OCI-LY3 (cell line): ENCODE results near the gene IBTK.
"Not testable (repeated sequence)": the region's sequence is repeated elsewhere in the genome, so short reads cannot be mapped to it uniquely, and the experiment has no call there.

ENCODE experiments used
- H2AFZ ChIP-seq: fragments of 200-600, 300-600 bp; shearing (Covaris generic); 2 replicates; pipeline ENCODE4 v1.6.0; 2014; ENCODE audit warnings: antibody characterized with exemption, low read depth, low read length
- H3K27ac ChIP-seq: fragments of 200-600, 300-600 bp; sonication (generic); 2 replicates; pipeline ENCODE4 v1.5.1; 2014; ENCODE audit warnings: mild to moderate bottlenecking, low read length, moderate library complexity, mixed read lengths
- H3K27me3 ChIP-seq: fragments of 200-600, 300-600 bp; sonication (generic); 2 replicates; pipeline ENCODE4 v1.6.1; 2014; ENCODE audit warnings: low read depth, low read length, mixed read lengths
- H3K36me3 ChIP-seq: fragments of 200-600, 300-600 bp; sonication (generic); replicated peaks from 2 replicates; pipeline ENCODE3; 2014; ENCODE audit warnings: low read depth, low read length, mixed read lengths
- H3K4me1 ChIP-seq: fragments of 300-600, 200-600 bp; sonication (generic); 2 replicates; pipeline ENCODE4 v1.6.1; 2014; ENCODE audit warnings: low read length, mixed read lengths
- H3K4me2 ChIP-seq: fragments of 200-600, 300-600 bp; sonication (generic); 2 replicates; pipeline ENCODE4 v1.6.1; 2014; ENCODE audit warnings: low read length, mixed read lengths
- H3K4me3 ChIP-seq: fragments of 300-600, 200-600 bp; sonication (generic); 2 replicates; pipeline ENCODE4 v1.5.1; 2014; ENCODE audit warnings: antibody characterized with exemption, mild to moderate bottlenecking, low read length, moderate library complexity
- H3K79me2 ChIP-seq: fragments of 300-600, 200-600 bp; shearing (Covaris generic); 2 replicates; pipeline ENCODE4 v1.6.1; 2014; ENCODE audit warnings: mild to moderate bottlenecking, low read length, mixed read lengths
- H3K9ac ChIP-seq: fragments of 300-600, 200-600 bp; shearing (Covaris generic); 2 replicates; pipeline ENCODE4 v1.6.0; 2014; ENCODE audit warnings: mild to moderate bottlenecking, low read length, moderate library complexity
- H3K9me3 ChIP-seq: fragments of 200-600, 300-600 bp; shearing (Covaris generic); 2 replicates; pipeline ENCODE4 v1.6.1; 2014; ENCODE audit warnings: low read length, mixed read lengths; ENCODE audit not compliant: insufficient read depth
- H4K20me1 ChIP-seq: fragments of 200-600, 300-600 bp; sonication (generic); 2 replicates; pipeline ENCODE4 v1.6.1; 2016; ENCODE audit warnings: low read length, mixed read lengths; ENCODE audit not compliant: insufficient read depth
- EZH2phosphoT487 ChIP-seq: fragments of 200-600 bp; shearing (Covaris generic); IDR thresholded peaks from 2 replicates; pipeline ENCODE4 v1.6.1; 2018; ENCODE audit warnings: antibody characterized with exemption, mixed run types, low read depth
- TF ChIP-seq, protein P1 (sequence below): fragments of 200-600, 300-600 bp; sonication (generic); IDR thresholded peaks from 2 replicates; pipeline ENCODE4 v1.5.1; 2014; ENCODE audit warnings: antibody characterized with exemption, low read length, low read depth

Gene IBTK

DNA sequence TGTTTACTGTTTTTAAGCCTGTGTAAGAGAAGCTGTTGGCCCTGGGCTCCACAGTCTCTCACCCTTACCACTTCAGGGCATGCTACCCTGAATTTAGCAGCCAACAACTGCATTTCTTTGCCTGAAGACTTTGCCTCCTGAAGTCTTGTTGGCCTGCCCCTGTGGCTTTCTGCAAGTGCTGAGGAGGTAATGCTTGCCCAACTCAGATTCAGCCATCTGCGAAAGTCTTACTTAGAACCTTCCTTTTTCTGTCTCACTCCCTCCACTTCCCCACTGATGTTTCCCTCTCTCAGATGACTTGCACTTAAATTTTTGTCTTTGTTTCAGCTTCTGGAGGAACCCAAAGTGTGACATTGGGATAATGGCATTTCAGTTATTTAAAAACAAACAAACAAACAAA lies 11.8 kb upstream of the IBTK start:
- H3K4me1 ChIP-seq, result peaks cover 4% of the 10 kb centered on the region
- no peaks in the 10 kb centered on the region; the same call in 1 of the 2 replicates for H3K27me3 ChIP-seq
- H3K4me3 ChIP-seq, result no peak overlapping the region
- 0 out of 2 replicates have a peak overlapping the region, but pooled peaks have one; percentile 41 for H2AFZ ChIP-seq
- H3K9ac ChIP-seq, result no peak overlapping the region
- no peak overlapping the region for H3K4me2 ChIP-seq
- TF ChIP-seq, protein P1, sequence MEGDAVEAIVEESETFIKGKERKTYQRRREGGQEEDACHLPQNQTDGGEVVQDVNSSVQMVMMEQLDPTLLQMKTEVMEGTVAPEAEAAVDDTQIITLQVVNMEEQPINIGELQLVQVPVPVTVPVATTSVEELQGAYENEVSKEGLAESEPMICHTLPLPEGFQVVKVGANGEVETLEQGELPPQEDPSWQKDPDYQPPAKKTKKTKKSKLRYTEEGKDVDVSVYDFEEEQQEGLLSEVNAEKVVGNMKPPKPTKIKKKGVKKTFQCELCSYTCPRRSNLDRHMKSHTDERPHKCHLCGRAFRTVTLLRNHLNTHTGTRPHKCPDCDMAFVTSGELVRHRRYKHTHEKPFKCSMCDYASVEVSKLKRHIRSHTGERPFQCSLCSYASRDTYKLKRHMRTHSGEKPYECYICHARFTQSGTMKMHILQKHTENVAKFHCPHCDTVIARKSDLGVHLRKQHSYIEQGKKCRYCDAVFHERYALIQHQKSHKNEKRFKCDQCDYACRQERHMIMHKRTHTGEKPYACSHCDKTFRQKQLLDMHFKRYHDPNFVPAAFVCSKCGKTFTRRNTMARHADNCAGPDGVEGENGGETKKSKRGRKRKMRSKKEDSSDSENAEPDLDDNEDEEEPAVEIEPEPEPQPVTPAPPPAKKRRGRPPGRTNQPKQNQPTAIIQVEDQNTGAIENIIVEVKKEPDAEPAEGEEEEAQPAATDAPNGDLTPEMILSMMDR, result no peak
- TF ChIP-seq EZH2phosphoT487, result no peak
- H3K36me3 ChIP-seq, result no peaks in the 10 kb centered on the region
- no peak overlapping the region for H3K27ac ChIP-seq
- no peaks in the 10 kb centered on the region for H4K20me1 ChIP-seq
- no peaks in the 10 kb centered on the region for H3K79me2 ChIP-seq
- H3K9me3 ChIP-seq, result no peaks in the 10 kb centered on the region

- H3K27me3 ChIP-seq, result no peaks in the 10 kb centered on the region
- H4K20me1 ChIP-seq, result no peaks in the 10 kb centered on the region
- H3K9ac ChIP-seq, result no peak overlapping the region
- H3K79me2 ChIP-seq, result no peaks in the 10 kb centered on the region
- TF ChIP-seq EZH2phosphoT487, result no peak
- TF ChIP-seq, protein P1, result 0 out of 2 replicates have a peak, but pooled peaks have one; percentile 14
- H3K4me1 ChIP-seq, result peaks cover 4% of the 10 kb centered on the region
- no peak overlapping the region for H3K27ac ChIP-seq
- no peak overlapping the region for H3K4me2 ChIP-seq
- no peak overlapping the region for H3K4me3 ChIP-seq
- H3K36me3 ChIP-seq, result no peaks in the 10 kb centered on the region
- H3K9me3 ChIP-seq, result no peaks in the 10 kb centered on the region
- H2AFZ ChIP-seq, result 0 out of 2 replicates have a peak overlapping the region, but pooled peaks have one; percentile 35
Observed at GRCh38 chr6:82257088-82257774, 9.7 kb upstream of the IBTK start.

GRCh38 chr6:82254722-82255121 lies 7.2 kb upstream of the IBTK start:
- not testable (repeated sequence) for H3K27ac ChIP-seq, H3K4me2 ChIP-seq, H4K20me1 ChIP-seq, H3K4me3 ChIP-seq, H3K36me3 ChIP-seq, H3K9me3 ChIP-seq, H3K4me1 ChIP-seq, H3K79me2 ChIP-seq, H3K9ac ChIP-seq, H3K27me3 ChIP-seq, H2AFZ ChIP-seq

GRCh38 chr6:82251942-82252341 lies 4.4 kb upstream of the IBTK start:
- Histone ChIP-seq H3K79me2 (peaks cover 13% of the 10 kb centered on the region), H2AFZ (no peak overlapping the region), H3K9me3 (no peaks in the 10 kb centered on the region), H3K4me1 (peaks cover 6% of the 10 kb centered on the region; the same call in 1 of the 2 replicates), H3K36me3 (no peaks in the 10 kb centered on the region), H3K27ac (no peak overlapping the region), H4K20me1 (no peaks in the 10 kb centered on the region), H3K27me3 (no peaks in the 10 kb centered on the region), H3K4me2 (no peak overlapping the region), H3K9ac (no peak overlapping the region), H3K4me3 (no peak overlapping the region)
- no peak for TF ChIP-seq EZH2phosphoT487
- TF ChIP-seq, protein P1, result peak; percentile 73
